ENCODE measurements around the gene WNT11.

GRCh38 chr11:76234416-76235232, 28.3 kb upstream of the WNT11 start:
- TF ChIP-seq MYC (IDR thresholded peaks at IDR 0.05; ENCODE audit: low read depth, low read length) (0 out of 2 replicates have a peak, but pooled peaks have one; percentile 11), CTCF (IDR thresholded peaks at IDR 0.05; ENCODE audit: low read depth, low read length) (no peak), POLR2A (IDR thresholded peaks at IDR 0.05; ENCODE audit: extremely low read depth, insufficient read length) (peak; percentile 96)
